Mammary epithelial cell (primary cell): ENCODE results near the gene SLC6A15.

ENCODE experiments used
- EZH2 ChIP-seq: IDR thresholded peaks from 2 replicates; pipeline ENCODE4 v1.6.1; 2012; ENCODE audit warnings: low read length, inconsistent platforms, borderline replicate concordance
- TF ChIP-seq, protein P1 (sequence below), 2 donors: IDR thresholded peaks in 1 of 2; conservative IDR thresholded peaks in 1 of 2; 2 replicates each; pipeline ENCODE4 v1.5.1; 2011 to 2012; ENCODE audit warnings: inconsistent platforms in 2 of 2, low read length in 2 of 2, mild to moderate bottlenecking in 2 of 2, control low read depth in 1 of 2, low read depth in 1 of 2; ENCODE audit not compliant: insufficient read depth in 1 of 2; ENCODE audit errors: extremely low read depth in 1 of 2

DNA sequence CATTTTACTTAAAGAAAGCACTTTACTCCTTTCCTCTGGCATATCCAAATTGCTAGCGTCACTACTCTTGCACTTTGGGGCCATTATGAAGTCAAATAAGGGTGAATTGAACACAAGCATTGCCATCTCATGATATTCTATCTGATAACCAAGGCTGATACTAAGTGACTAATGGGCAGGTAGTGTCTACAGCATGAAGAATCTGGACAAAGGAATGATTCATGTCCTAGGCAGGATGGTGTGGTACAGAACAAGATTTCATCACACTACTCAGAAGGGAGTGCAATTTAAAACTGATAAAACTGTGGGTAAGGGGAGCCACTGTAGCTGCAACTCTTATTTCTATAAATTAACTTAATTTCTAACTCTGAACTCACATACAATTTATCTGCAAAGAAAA, 7.7 kb upstream of the SLC6A15 start:
- TF ChIP-seq, protein P1, sequence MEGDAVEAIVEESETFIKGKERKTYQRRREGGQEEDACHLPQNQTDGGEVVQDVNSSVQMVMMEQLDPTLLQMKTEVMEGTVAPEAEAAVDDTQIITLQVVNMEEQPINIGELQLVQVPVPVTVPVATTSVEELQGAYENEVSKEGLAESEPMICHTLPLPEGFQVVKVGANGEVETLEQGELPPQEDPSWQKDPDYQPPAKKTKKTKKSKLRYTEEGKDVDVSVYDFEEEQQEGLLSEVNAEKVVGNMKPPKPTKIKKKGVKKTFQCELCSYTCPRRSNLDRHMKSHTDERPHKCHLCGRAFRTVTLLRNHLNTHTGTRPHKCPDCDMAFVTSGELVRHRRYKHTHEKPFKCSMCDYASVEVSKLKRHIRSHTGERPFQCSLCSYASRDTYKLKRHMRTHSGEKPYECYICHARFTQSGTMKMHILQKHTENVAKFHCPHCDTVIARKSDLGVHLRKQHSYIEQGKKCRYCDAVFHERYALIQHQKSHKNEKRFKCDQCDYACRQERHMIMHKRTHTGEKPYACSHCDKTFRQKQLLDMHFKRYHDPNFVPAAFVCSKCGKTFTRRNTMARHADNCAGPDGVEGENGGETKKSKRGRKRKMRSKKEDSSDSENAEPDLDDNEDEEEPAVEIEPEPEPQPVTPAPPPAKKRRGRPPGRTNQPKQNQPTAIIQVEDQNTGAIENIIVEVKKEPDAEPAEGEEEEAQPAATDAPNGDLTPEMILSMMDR (conservative IDR thresholded peaks at IDR 0.05 in 1 of 2, IDR thresholded peaks at IDR 0.05 in 1 of 2; ENCODE audit: extremely low read depth in 1 of 2, insufficient read depth in 1 of 2, low read depth in 1 of 2, low read length in 2 of 2) = no peak
- TF ChIP-seq EZH2 = no peak
